GM19238 (cell line): Measurements from ENCODE around the gene CTSH.
"Not testable (repeated sequence)": the region's sequence is repeated elsewhere in the genome, so short reads cannot be mapped to it uniquely, and the experiment has no call there.

Experiments
- DNase-seq: peaks from one replicate; pipeline ENCODE4 v3.0.0; 2011; ENCODE audit warnings: low spot score; ENCODE audit not compliant: insufficient read length

The CTSH gene

GRCh38 chr15:78923015-78923414 lies 21.8 kb downstream of the CTSH start:
- DNase-seq = no peak

- no peak for DNase-seq
These were observed 22.3 kb downstream of the CTSH start for GRCh38 chr15:78922527-78922926.

GRCh38 chr15:78921940-78922339 lies 22.9 kb downstream of the CTSH start:
- DNase-seq = no peak

- no peak for DNase-seq
These were observed 23.3 kb downstream of the CTSH start for GRCh38 chr15:78921517-78921916.

GRCh38 chr15:78917888-78918287 lies 27.0 kb downstream of the CTSH start:
- no peak for DNase-seq

- no peak for DNase-seq
These were observed 28.8 kb downstream of the CTSH start for GRCh38 chr15:78916088-78916487.

- DNase-seq = no peak
These were observed 29.3 kb downstream of the CTSH start for GRCh38 chr15:78915341-78916087.

GRCh38 chr15:78914027-78914764 lies 30.6 kb downstream of the CTSH start:
- DNase-seq = no peak

GRCh38 chr15:78913012-78913411 lies 31.8 kb downstream of the CTSH start:
- no peak for DNase-seq

GRCh38 chr15:78912316-78912715 lies 32.5 kb downstream of the CTSH start:
- DNase-seq = no peak

GRCh38 chr15:78910271-78910670 lies 34.6 kb downstream of the CTSH start:
- DNase-seq = no peak

GRCh38 chr15:78909791-78910228 lies 35.0 kb downstream of the CTSH start:
- DNase-seq = no peak

- DNase-seq = no peak
These were observed 35.6 kb downstream of the CTSH start for GRCh38 chr15:78909160-78909695.

- DNase-seq = no peak
These were observed 37.3 kb downstream of the CTSH start for GRCh38 chr15:78907577-78907976.

- no peak for DNase-seq
These were observed 38.6 kb downstream of the CTSH start for GRCh38 chr15:78906316-78906620.

- DNase-seq = no peak
These were observed 40.1 kb downstream of the CTSH start for GRCh38 chr15:78904599-78905358.

- not testable (repeated sequence) for DNase-seq
These were observed 42.4 kb downstream of the CTSH start for GRCh38 chr15:78902281-78903032.

GRCh38 chr15:78900819-78901533 lies 43.9 kb downstream of the CTSH start:
- not testable (repeated sequence) for DNase-seq

GRCh38 chr15:78898540-78898939 lies 46.3 kb downstream of the CTSH start:
- DNase-seq = no peak

- no peak for DNase-seq
These were observed 49.4 kb downstream of the CTSH start for GRCh38 chr15:78895471-78895870.

- DNase-seq = no peak
These were observed 51.3 kb downstream of the CTSH start for GRCh38 chr15:78893538-78893937.
